ENCODE results near the gene LRFN2. TPM values are rescaled to one million over a fixed set of nuclear protein-coding genes. Genes with fewer than 3 reads are reported as not detected.

The LRFN2 gene
- total and polyA plus RNA-seq, 11 donors = not detected

DNA sequence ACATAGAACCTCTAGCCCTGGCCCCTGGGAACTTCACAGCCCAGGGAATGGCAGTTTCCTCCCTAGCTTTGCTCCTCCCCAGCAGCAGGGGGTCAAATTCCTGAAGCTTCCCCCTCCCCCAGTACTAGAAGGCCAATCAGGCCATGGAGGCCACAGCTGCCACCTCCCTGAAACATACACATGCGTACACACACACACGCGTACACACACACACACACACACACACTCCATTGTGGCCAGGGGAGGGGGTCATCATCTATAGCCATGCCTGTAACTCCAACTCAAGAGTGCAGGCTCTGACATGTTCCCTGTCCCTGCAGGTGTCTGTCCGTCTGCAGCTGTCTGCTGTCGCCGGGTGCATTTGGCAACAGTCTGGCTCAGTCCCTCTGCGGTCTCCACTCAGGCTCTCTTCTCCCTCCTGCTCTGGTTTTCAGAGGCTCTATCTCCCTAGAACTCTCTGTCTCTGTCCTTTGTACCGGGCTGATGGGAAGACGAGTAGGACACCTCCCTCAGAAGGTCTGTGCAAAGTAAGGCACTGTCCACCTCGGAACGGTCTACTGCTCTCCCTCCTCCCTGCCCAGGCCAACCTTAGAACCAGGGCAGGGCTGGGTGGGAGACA lies 1.4 kb downstream of the LRFN2 start:
- DNase-seq (no peak), ATAC-seq (no peak)
- Histone ChIP-seq H3K9me3 (no peaks in the 10 kb centered on the region), H3K4me1 (peaks cover 0 to 21% (median 7%) of the 10 kb centered on the region in 12 donors), H3K27ac (no peak overlapping the region), H3K27me3 (peaks cover 7 to 88% (median 31%) of the 10 kb centered on the region in 9 donors), H3K36me3 (no peaks in the 10 kb centered on the region), H3K4me3 (no peak overlapping the region)
- no peak for TF ChIP-seq POLR2A (IDR thresholded peaks at IDR 0.05)
- TF ChIP-seq, protein P1, sequence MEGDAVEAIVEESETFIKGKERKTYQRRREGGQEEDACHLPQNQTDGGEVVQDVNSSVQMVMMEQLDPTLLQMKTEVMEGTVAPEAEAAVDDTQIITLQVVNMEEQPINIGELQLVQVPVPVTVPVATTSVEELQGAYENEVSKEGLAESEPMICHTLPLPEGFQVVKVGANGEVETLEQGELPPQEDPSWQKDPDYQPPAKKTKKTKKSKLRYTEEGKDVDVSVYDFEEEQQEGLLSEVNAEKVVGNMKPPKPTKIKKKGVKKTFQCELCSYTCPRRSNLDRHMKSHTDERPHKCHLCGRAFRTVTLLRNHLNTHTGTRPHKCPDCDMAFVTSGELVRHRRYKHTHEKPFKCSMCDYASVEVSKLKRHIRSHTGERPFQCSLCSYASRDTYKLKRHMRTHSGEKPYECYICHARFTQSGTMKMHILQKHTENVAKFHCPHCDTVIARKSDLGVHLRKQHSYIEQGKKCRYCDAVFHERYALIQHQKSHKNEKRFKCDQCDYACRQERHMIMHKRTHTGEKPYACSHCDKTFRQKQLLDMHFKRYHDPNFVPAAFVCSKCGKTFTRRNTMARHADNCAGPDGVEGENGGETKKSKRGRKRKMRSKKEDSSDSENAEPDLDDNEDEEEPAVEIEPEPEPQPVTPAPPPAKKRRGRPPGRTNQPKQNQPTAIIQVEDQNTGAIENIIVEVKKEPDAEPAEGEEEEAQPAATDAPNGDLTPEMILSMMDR (IDR thresholded peaks at IDR 0.05) = no peak
- intact Hi-C loops (cut with DNase I) = loop anchor here in 5 of 10 donors (5.0 to 10.0 kb wide), 5 partner anchors 239 to 603 kb away; no protein-coding TSS in a partner anchor
- 22 to 36% (median 24%) methylated on average over 8 to 11 of the region's 11 CpGs for WGBS, 4 donors

DNA sequence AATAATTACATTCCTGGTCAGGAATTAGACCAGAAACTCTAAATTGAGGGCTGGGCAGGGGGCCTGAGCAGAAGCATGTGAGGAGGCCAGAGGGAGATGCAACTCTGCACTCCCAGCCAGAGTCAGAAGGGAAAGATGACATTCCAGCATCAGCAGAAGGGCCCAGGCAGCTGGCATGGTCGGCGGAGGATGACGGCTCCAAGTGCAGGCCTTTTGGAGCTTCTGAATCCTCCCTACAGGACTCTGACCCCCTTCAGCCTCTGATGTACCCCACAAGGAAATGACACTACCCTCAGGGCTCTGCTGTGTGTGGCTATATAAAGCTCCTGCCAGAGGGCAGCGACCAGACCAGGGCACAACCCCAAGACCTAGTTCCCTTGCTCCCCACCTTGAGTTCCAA lies 1.9 kb downstream of the LRFN2 start:
- no peak for ATAC-seq
- TF ChIP-seq, protein P1 (IDR thresholded peaks at IDR 0.05) = no peak
- no peak for TF ChIP-seq POLR2A (IDR thresholded peaks at IDR 0.05)
- intact Hi-C loops (cut with DNase I) = loop anchor here in 5 of 10 donors (5.0 to 10.0 kb wide), 5 partner anchors 240 to 603 kb away; no protein-coding TSS in a partner anchor
- peaks cover 0 to 21% (median 7%) of the 10 kb centered on the region in 12 donors for H3K4me1 ChIP-seq
- no peak for DNase-seq
- no peaks in the 10 kb centered on the region for H3K9me3 ChIP-seq
- peaks cover 7 to 85% (median 28%) of the 10 kb centered on the region in 9 donors for H3K27me3 ChIP-seq
- no peak overlapping the region for H3K4me3 ChIP-seq
- WGBS, 4 donors = 51 to 60% (median 55%) methylated on average over 4 of the region's 4 CpGs
- H3K27ac ChIP-seq = no peak overlapping the region
- H3K36me3 ChIP-seq = no peaks in the 10 kb centered on the region

DNA sequence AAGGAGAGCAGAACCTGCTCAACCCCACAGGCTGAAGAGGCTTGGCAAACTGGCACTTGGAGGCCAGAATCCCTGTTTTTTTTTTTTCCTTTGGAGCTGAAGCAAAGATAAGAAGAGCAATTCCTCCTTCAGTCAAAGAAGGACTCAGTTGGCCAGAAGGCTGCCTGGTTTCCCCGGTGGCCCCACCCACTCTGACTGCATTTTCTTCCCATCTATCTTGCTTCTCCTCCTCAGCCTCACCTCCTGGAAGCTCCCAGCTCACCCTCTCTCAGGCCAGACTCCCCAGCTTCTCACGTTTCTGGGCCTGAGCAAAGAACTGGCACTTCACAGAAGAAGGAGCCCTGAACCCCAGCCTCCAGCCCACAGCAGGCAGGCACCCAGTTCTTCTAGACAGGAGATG lies 2.4 kb downstream of the LRFN2 start:
- ATAC-seq = no peak
- WGBS, 4 donors = 40 to 50% (median 45%) methylated on average over 2 of the region's 2 CpGs
- intact Hi-C loops (cut with DNase I) = loop anchor here in 5 of 10 donors (5.0 to 10.0 kb wide), 5 partner anchors 240 to 602 kb away; no protein-coding TSS in a partner anchor
- no peak for DNase-seq
- Histone ChIP-seq H3K4me3 (no peak overlapping the region), H3K9me3 (no peaks in the 10 kb centered on the region), H3K27me3 (peaks cover 7 to 82% (median 28%) of the 10 kb centered on the region in 9 donors), H3K4me1 (peaks cover 0 to 21% (median 7%) of the 10 kb centered on the region in 12 donors), H3K36me3 (no peaks in the 10 kb centered on the region), H3K27ac (no peak overlapping the region)
- TF ChIP-seq POLR2A (IDR thresholded peaks at IDR 0.05) = no peak
- TF ChIP-seq, protein P1 (IDR thresholded peaks at IDR 0.05) = no peak

DNA sequence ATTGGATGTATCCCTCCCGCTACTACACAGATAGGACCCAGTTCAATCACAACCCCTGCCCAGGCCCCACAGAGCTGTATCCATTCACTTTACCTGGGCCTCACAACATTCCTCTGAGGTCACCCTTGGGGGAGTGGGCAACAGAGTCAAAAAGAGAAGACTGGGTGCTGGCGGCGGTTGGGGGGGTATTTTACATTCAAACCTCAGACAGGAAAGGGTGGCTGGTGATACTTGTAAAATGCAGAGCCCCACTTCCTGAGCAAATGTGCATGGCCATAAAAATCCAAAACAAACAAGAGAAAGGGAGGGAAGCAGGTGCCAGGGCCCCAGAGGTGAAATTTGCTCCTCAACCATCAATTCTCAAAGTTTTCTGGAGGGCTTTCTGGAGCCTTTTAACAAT lies 3.5 kb downstream of the LRFN2 start:
- Histone ChIP-seq H3K27me3 (peaks cover 7 to 76% (median 24%) of the 10 kb centered on the region in 9 donors), H3K27ac (no peak overlapping the region), H3K4me1 (peaks cover 0 to 21% (median 7%) of the 10 kb centered on the region in 12 donors), H3K36me3 (no peaks in the 10 kb centered on the region), H3K4me3 (no peak overlapping the region), H3K9me3 (no peaks in the 10 kb centered on the region)
- intact Hi-C loops (cut with DNase I) = loop anchor here in 2 of 10 donors (10.0 kb wide), 3 partner anchors 241 to 599 kb away; no protein-coding TSS in a partner anchor
- WGBS, 4 donors = 54 to 83% (median 74%) methylated on average over 3 of the region's 3 CpGs
- no peak for DNase-seq
- TF ChIP-seq POLR2A (IDR thresholded peaks at IDR 0.05) = no peak
- TF ChIP-seq, protein P1 (IDR thresholded peaks at IDR 0.05) = no peak
- ATAC-seq = no peak
